ENCODE measurements around the gene OSMR. TPM values are rescaled to one million over a fixed set of nuclear protein-coding genes. Genes with fewer than 3 reads are reported as not detected.

OSMR gene
- total RNA-seq, 1 experiment from 2014 or later = 1.6 TPM

GRCh38 chr5:38938424-38938823, 92.6 kb downstream of the OSMR start:
- Histone ChIP-seq H3K18ac (ENCODE audit: insufficient read length, low read depth, low read length) (no peak overlapping the region), H4K5ac (ENCODE audit: insufficient read length, low read depth, low read length) (no peak overlapping the region), H3K23me2 (ENCODE audit: insufficient read length, low read depth, low read length, poor library complexity, severe bottlenecking) (no peaks in the 10 kb centered on the region), H3K23ac (ENCODE audit: insufficient read length, low read depth, low read length) (no peak overlapping the region), H3K4me1 (ENCODE audit: insufficient read depth, low read length) (no peaks in the 10 kb centered on the region), H3K56ac (ENCODE audit: insufficient read length, low read depth, low read length) (no peak overlapping the region), H2BK12ac (ENCODE audit: insufficient read length, low read depth, low read length) (no peak overlapping the region), H3T11ph (ENCODE audit: low read length) (no peak overlapping the region), H3K4me2 (ENCODE audit: insufficient read depth, insufficient read length, low read length) (no peak overlapping the region), H3K14ac (ENCODE audit: insufficient read depth, low read length) (no peak overlapping the region), H3K27ac (ENCODE audit: insufficient read length, low read depth, low read length) (no peak overlapping the region), H2AFZ (ENCODE audit: low read length) (no peak overlapping the region), H3K79me1 (ENCODE audit: insufficient read depth, low read depth, low read length, poor library complexity, severe bottlenecking) (no peaks in the 10 kb centered on the region), H2BK20ac (ENCODE audit: low read depth, low read length, poor library complexity, severe bottlenecking) (no peak overlapping the region), H2BK15ac (ENCODE audit: low read depth, low read length) (no peak overlapping the region), H2BK120ac (ENCODE audit: low read depth, low read length, poor library complexity, severe bottlenecking) (no peak overlapping the region), H3K9me3 (ENCODE audit: control insufficient read depth, low read depth, low read length) (no peaks in the 10 kb centered on the region), H4K20me1 (ENCODE audit: control insufficient read depth, insufficient read depth, insufficient read length) (no peaks in the 10 kb centered on the region), H3K27me3 (ENCODE audit: insufficient read depth, low read length) (no peaks in the 10 kb centered on the region), H2BK5ac (ENCODE audit: insufficient read length, low read length) (no peak overlapping the region), H3K4ac (ENCODE audit: low read depth, low read length) (no peak overlapping the region), H3K79me2 (ENCODE audit: insufficient read depth, low read length) (no peaks in the 10 kb centered on the region), H4K8ac (replicated peaks; ENCODE audit: insufficient read length, low read depth, low read length) (no peak overlapping the region), H4K91ac (ENCODE audit: insufficient read length, low read depth, low read length) (no peak overlapping the region), H3K9ac (ENCODE audit: extremely low read depth, insufficient read length, low read length) (no peak overlapping the region), H2AK5ac (ENCODE audit: insufficient read length, low read length) (no peak overlapping the region)
- Mint-ChIP-seq H3K9me3 (no peaks in the 10 kb centered on the region), H3K27me3 (ENCODE audit: low read depth) (no peaks in the 10 kb centered on the region), H3K36me3 (ENCODE audit: insufficient read depth in 1 of 3, low read depth in 3 of 3) (peaks cover 0 to 9% (median 4%) of the 10 kb centered on the region in 3 experiments; a peak in 5 of 7 replicates), H3K4me1 (no peaks in the 10 kb centered on the region), H3K4me3 (no peak overlapping the region), H3K27ac (no peak overlapping the region)
- WGBS (ENCODE audit: extremely low coverage, insufficient read length, low lambda C conversion rate) = no CpG with 5 or more reads among the region's 1 CpG
- TF ChIP-seq CTCF (conservative IDR thresholded peaks at IDR 0.05) = no peak
- no peak for DNase-seq

Measured in H9 (cell line).